ENCODE measurements around the gene DDX24. TPM values are rescaled to one million over a fixed set of nuclear protein-coding genes. Genes with fewer than 3 reads are reported as not detected.

Gene DDX24
- total and polyA plus RNA-seq, 2 of the 8 experiments (the other 6 are each of a cell fraction or from before 2014, with no cell fraction given), result 89.0 to 201 TPM

- Histone ChIP-seq H3K36me3 (ENCODE audit: control insufficient read depth in 2 of 4, insufficient read depth in 4 of 4, low read length in 3 of 4) (no peaks in the 10 kb centered on the region), H4K91ac (replicated peaks; ENCODE audit: insufficient read length, low read length) (no peak overlapping the region), H3K27ac (ENCODE audit: low read depth, low read length) (no peak overlapping the region), H3K14ac (ENCODE audit: insufficient read length) (no peak overlapping the region), H2BK12ac (ENCODE audit: low read depth, low read length) (no peak overlapping the region), H2BK20ac (ENCODE audit: low read length) (no peak overlapping the region), H3K4me1 (replicated peaks in 1 of 4; ENCODE audit: control insufficient read depth in 3 of 4, insufficient read depth in 4 of 4, low read length in 3 of 4) (peaks cover 0 to 6% (median 3%) of the 10 kb centered on the region in 4 experiments; a peak in 2 of 7 replicates), H3K9me3 (ENCODE audit: insufficient read depth in 2 of 2, low read depth in 1 of 2, low read length in 1 of 2) (no peaks in the 10 kb centered on the region), H3K27me3 (replicated peaks in 1 of 4; ENCODE audit: control insufficient read depth in 3 of 4, extremely low read depth in 1 of 4, insufficient read depth in 3 of 4, low read length in 3 of 4) (peaks cover 0 to 3% (median 3%) of the 10 kb centered on the region in 4 experiments; a peak in 2 of 7 replicates), H3K18ac (ENCODE audit: extremely low read depth, low read length) (no peak overlapping the region; the same call in 1 of the 2 replicates), H3K56ac (replicated peaks; ENCODE audit: insufficient read length, low read depth, low read length) (no peak overlapping the region), H2BK5ac (ENCODE audit: low read depth, low read length) (no peak overlapping the region), H3K9ac (replicated peaks in 1 of 4; ENCODE audit: extremely low read depth in 1 of 4, low read depth in 3 of 4, low read length in 3 of 4) (no peak overlapping the region), H3K4me2 (ENCODE audit: insufficient read depth in 1 of 2, low read depth in 2 of 2, low read length in 2 of 2) (no peak overlapping the region), H3K4me3 (ENCODE audit: extremely low read depth in 1 of 4, insufficient read depth in 2 of 4, low read depth in 3 of 4, low read length in 4 of 4) (no peak overlapping the region), H3K23ac (ENCODE audit: insufficient read length) (no peak overlapping the region), H2BK15ac (ENCODE audit: low read length) (no peak overlapping the region), H4K5ac (ENCODE audit: insufficient read length, low read depth, low read length) (no peak overlapping the region), H3K23me2 (ENCODE audit: low read depth, low read length) (peaks cover 5% of the 10 kb centered on the region; the same call in 1 of the 2 replicates), H2AK5ac (ENCODE audit: low read depth, low read length) (no peak overlapping the region), H3K4ac (replicated peaks; ENCODE audit: insufficient read length, low read depth, low read length) (no peak overlapping the region), H3K79me1 (ENCODE audit: low read depth, low read length) (peaks cover 3% of the 10 kb centered on the region), H4K20me1 (replicated peaks in 1 of 2; ENCODE audit: control insufficient read depth in 1 of 2, insufficient read depth in 2 of 2, low read length in 2 of 2) (no peaks in the 10 kb centered on the region), H4K8ac (ENCODE audit: extremely low read depth, insufficient read depth, low read length) (no peak overlapping the region), H2BK120ac (replicated peaks; ENCODE audit: low read depth, low read length) (no peak overlapping the region), H3K79me2 (ENCODE audit: control insufficient read depth in 1 of 2, insufficient read depth in 2 of 2, low read length in 2 of 2) (no peaks in the 10 kb centered on the region), H2AFZ (ENCODE audit: low read length) (no peak overlapping the region)
- TF ChIP-seq JUN (IDR thresholded peaks at IDR 0.05; ENCODE audit: low read depth, low read length) (no peak), POLR2AphosphoS5 (IDR thresholded peaks at IDR 0.05; ENCODE audit: low read depth, low read length) (no peak), SP4 (IDR thresholded peaks at IDR 0.05; ENCODE audit: low read length) (no peak), MAFK (IDR thresholded peaks at IDR 0.05; ENCODE audit: low read depth, low read length) (no peak), JUND (IDR thresholded peaks at IDR 0.05; ENCODE audit: low read length) (no peak), RFX5 (IDR thresholded peaks at IDR 0.05; ENCODE audit: borderline replicate concordance, low read depth, low read length) (no peak), POLR2A (IDR thresholded peaks at IDR 0.05; ENCODE audit: control extremely low read depth in 1 of 2, low read depth in 2 of 2, low read length in 2 of 2) (no peak), YY1 (IDR thresholded peaks at IDR 0.05; ENCODE audit: low read depth, low read length) (no peak), SAP30 (IDR thresholded peaks at IDR 0.05; ENCODE audit: insufficient read depth, insufficient replicate concordance, low read length) (no peak), HDAC6 (IDR thresholded peaks at IDR 0.05; ENCODE audit: low read depth, low read length) (no peak), SIRT6 (IDR thresholded peaks at IDR 0.05; ENCODE audit: low read length) (no peak), EGR1 (IDR thresholded peaks at IDR 0.05; ENCODE audit: borderline replicate concordance, low read depth, low read length) (no peak)
- TF ChIP-seq, protein P1, sequence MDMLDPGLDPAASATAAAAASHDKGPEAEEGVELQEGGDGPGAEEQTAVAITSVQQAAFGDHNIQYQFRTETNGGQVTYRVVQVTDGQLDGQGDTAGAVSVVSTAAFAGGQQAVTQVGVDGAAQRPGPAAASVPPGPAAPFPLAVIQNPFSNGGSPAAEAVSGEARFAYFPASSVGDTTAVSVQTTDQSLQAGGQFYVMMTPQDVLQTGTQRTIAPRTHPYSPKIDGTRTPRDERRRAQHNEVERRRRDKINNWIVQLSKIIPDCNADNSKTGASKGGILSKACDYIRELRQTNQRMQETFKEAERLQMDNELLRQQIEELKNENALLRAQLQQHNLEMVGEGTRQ (IDR thresholded peaks at IDR 0.05; ENCODE audit: low read length), result no peak
- WGBS, 2 experiments (ENCODE audit: extremely low coverage in 1 of 2, insufficient coverage in 1 of 2, insufficient read length in 1 of 2, insufficient replicate concordance in 2 of 2, low coverage in 1 of 2, low lambda C conversion rate in 2 of 2, missing lambda C conversion rate in 1 of 2), result 91% methylated on average over 4 of the region's 4 CpGs; no CpG with 5 or more reads in 1 of the 2 experiments
- ChIA-PET POLR2A (ENCODE audit: partially characterized antibody) (interaction anchor here (1.4 kb wide), 1 partner anchor 9 kb away, joined by 4 read pairs; no protein-coding TSS in a partner anchor), CTCF (ENCODE audit: partially characterized antibody) (interaction anchor here (0.7 to 3.9 kb wide), 12 partner anchors 8 to 114 kb away, joined by 3 to 23 read pairs (median 3); partner anchors contain the start of gene CCDC197)
- DNase-seq (ENCODE audit: low read depth in 1 of 2, low spot score in 2 of 2) (no peak), FAIRE-seq (no peak)
Observed at GRCh38 chr14:94028450-94028826, 52.6 kb downstream of the DDX24 start.
